Activated B cell treated with CpG ODN at 0.5 μM for 24 hours (primary cell): ENCODE measurements around the gene METTL21A. TPM values are rescaled to one million over a fixed set of nuclear protein-coding genes. Genes with fewer than 3 reads are reported as not detected.

ENCODE experiments used
- ATAC-seq: fragments of 200-7000 bp; cut with Tn5 transposase; one replicate; pipeline ENCODE4 v1.10.0; 2021; ENCODE audit warnings: low read depth, mild to moderate bottlenecking, moderate library complexity
- CTCF ChIA-PET: fragments of 350-600 bp; sonication (Branson Sonifier 250); formaldehyde crosslinking; loops from one replicate; lab custom pipeline; 2021; ENCODE audit warnings: antibody characterized with exemption; lab: Charles Lee
- POLR2A ChIA-PET: fragments of 350-600 bp; sonication (Branson Sonifier 250); formaldehyde crosslinking; loops from one replicate; lab custom pipeline; 2021; ENCODE audit warnings: antibody characterized with exemption; lab: Charles Lee
- DNase-seq: peaks from one replicate; pipeline ENCODE4 v3.0.0; 2022
- H3K27ac Mint-ChIP-seq: one replicate; pipeline ENCODE4 v1.8.0; 2020; ENCODE audit warnings: mixed read lengths
- H3K27me3 Mint-ChIP-seq: one replicate; pipeline ENCODE4 v1.8.0; 2021; ENCODE audit warnings: mixed read lengths
- H3K36me3 Mint-ChIP-seq: one replicate; pipeline ENCODE4 v1.8.0; 2021; ENCODE audit warnings: low read depth, mixed read lengths
- H3K4me1 Mint-ChIP-seq: one replicate; pipeline ENCODE4 v1.8.0; 2021; ENCODE audit warnings: mixed read lengths
- H3K4me3 Mint-ChIP-seq: one replicate; pipeline ENCODE4 v1.8.0; 2020; ENCODE audit warnings: mild to moderate bottlenecking, mixed read lengths
- H3K9me3 Mint-ChIP-seq: one replicate; pipeline ENCODE4 v1.8.0; 2020; ENCODE audit warnings: mixed read lengths
- CTCF ChIP-seq: fragments of 200-600 bp; IDR thresholded peaks from one replicate; pipeline ENCODE4 v1.8.0; 2022; ENCODE audit warnings: antibody characterized with exemption, mild to moderate bottlenecking
- intact Hi-C: fragments of 100-400 bp; cut with micrococcal nuclease; formaldehyde crosslinking; loops from one replicate; pipeline ENCODE4 v1.15.1; 2024
- total RNA-seq: library from RNA; stranded (reverse); gene quantifications from 2 replicates; pipeline ENCODE4 v1.2.3, GENCODE V29; 2022

METTL21A gene
- total RNA-seq, 1 donor from 2014 or later: 34.3 TPM

- ChIA-PET CTCF (no interaction called here), POLR2A (interaction anchor here (1.1 kb wide), 1 partner anchor 78 kb away, joined by 4 read pairs; the partner anchor contains the start of gene CCNYL1)
- intact Hi-C loops: no loop called here
- H3K27ac Mint-ChIP-seq: no peak overlapping the region
- H3K4me1 Mint-ChIP-seq: peaks cover 15% of the 10 kb centered on the region
- ATAC-seq (no peak), DNase-seq (no peak)
- H3K27me3 Mint-ChIP-seq: no peaks in the 10 kb centered on the region
- TF ChIP-seq CTCF: no peak
- no peaks in the 10 kb centered on the region for H3K36me3 Mint-ChIP-seq
- H3K4me3 Mint-ChIP-seq: no peak overlapping the region
- H3K9me3 Mint-ChIP-seq: no peaks in the 10 kb centered on the region
Measured at GRCh38 chr2:207633686-207634085, 8.5 kb upstream of the METTL21A start.

GRCh38 chr2:207632575-207633493 lies 7.6 kb upstream of the METTL21A start:
- no peak for TF ChIP-seq CTCF
- Mint-ChIP-seq H3K9me3 (no peaks in the 10 kb centered on the region), H3K27me3 (no peaks in the 10 kb centered on the region), H3K4me3 (no peak overlapping the region), H3K36me3 (no peaks in the 10 kb centered on the region), H3K4me1 (peaks cover 15% of the 10 kb centered on the region), H3K27ac (peak overlapping the region; percentile 51)
- DNase-seq: no peak
- peak; percentile 47 for ATAC-seq
- ChIA-PET CTCF (interaction anchor here (0.6 kb wide), 1 partner anchor 59 kb away, joined by 3 read pairs; no protein-coding TSS in a partner anchor), POLR2A (interaction anchor here (1.1 kb wide), 1 partner anchor 78 kb away, joined by 4 read pairs; the partner anchor contains the start of gene CCNYL1)
- intact Hi-C loops: no loop called here

GRCh38 chr2:207630491-207630890 lies 5.3 kb upstream of the METTL21A start:
- ChIA-PET POLR2A (interaction anchor here (0.5 to 0.7 kb wide), 4 partner anchors 25 to 582 kb away, joined by 3 to 4 read pairs (median 4); no protein-coding TSS in a partner anchor), CTCF (interaction anchor here (1.3 kb wide), 1 partner anchor 116 kb away, joined by 4 read pairs; no protein-coding TSS in a partner anchor)
- intact Hi-C loops: no loop called here
- Mint-ChIP-seq H3K4me1 (peaks cover 17% of the 10 kb centered on the region), H3K27ac (no peak overlapping the region), H3K9me3 (no peaks in the 10 kb centered on the region), H3K36me3 (no peaks in the 10 kb centered on the region), H3K4me3 (no peak overlapping the region), H3K27me3 (no peaks in the 10 kb centered on the region)
- DNase-seq (no peak), ATAC-seq (no peak)
- TF ChIP-seq CTCF: no peak

- no peaks in the 10 kb centered on the region for H3K27me3 Mint-ChIP-seq
- CTCF ChIA-PET: interaction anchor here (1.3 kb wide), 1 partner anchor 117 kb away, joined by 4 read pairs; no protein-coding TSS in a partner anchor
Measured at GRCh38 chr2:207629553-207629952, 4.4 kb upstream of the METTL21A start.

More at GRCh38 chr2:207629553-207629952, 4.4 kb upstream of the METTL21A start:
- H3K4me1 Mint-ChIP-seq: peaks cover 17% of the 10 kb centered on the region
- H3K4me3 Mint-ChIP-seq: no peak overlapping the region
- POLR2A ChIA-PET: no interaction called here
- peaks cover 2% of the 10 kb centered on the region for H3K36me3 Mint-ChIP-seq
- ATAC-seq (no peak), DNase-seq (no peak)
- intact Hi-C loops: loop anchor here (10.0 kb wide), 2 partner anchors 1545 to 1925 kb away; partner anchors contain the start of gene INO80D
- no peaks in the 10 kb centered on the region for H3K9me3 Mint-ChIP-seq
- H3K27ac Mint-ChIP-seq: no peak overlapping the region
- TF ChIP-seq CTCF: no peak
